HG02642 (cell line): ENCODE results near the gene ADAMTSL1.

Experiments used
- ATAC-seq: cut with Tn5 transposase; IDR thresholded peaks from one replicate; pipeline ENCODE4 v1.9.1; 2021; ENCODE audit warnings: mild to moderate bottlenecking; ENCODE audit not compliant: unreplicated experiment, poor library complexity

Gene ADAMTSL1

GRCh38 chr9:18718393-18718792 lies 244.4 kb downstream of the ADAMTSL1 start:
- no peak for ATAC-seq

GRCh38 chr9:18718932-18719331 lies 245.0 kb downstream of the ADAMTSL1 start:
- no peak for ATAC-seq

- no peak for ATAC-seq
These were observed 246.7 kb downstream of the ADAMTSL1 start for GRCh38 chr9:18720691-18721090.

GRCh38 chr9:18721267-18721994 lies 247.5 kb downstream of the ADAMTSL1 start:
- ATAC-seq, result no peak

GRCh38 chr9:18721995-18722310 lies 248.0 kb downstream of the ADAMTSL1 start:
- ATAC-seq, result no peak

GRCh38 chr9:18722882-18723281 lies 248.9 kb downstream of the ADAMTSL1 start:
- ATAC-seq, result no peak

GRCh38 chr9:18723366-18723765 lies 249.4 kb downstream of the ADAMTSL1 start:
- no peak for ATAC-seq

- ATAC-seq, result no peak
These were observed 252.6 kb downstream of the ADAMTSL1 start for GRCh38 chr9:18726546-18726945.

GRCh38 chr9:18727904-18728303 lies 254.0 kb downstream of the ADAMTSL1 start:
- no peak for ATAC-seq

GRCh38 chr9:18728642-18729041 lies 254.7 kb downstream of the ADAMTSL1 start:
- no peak for ATAC-seq

GRCh38 chr9:18730241-18730640 lies 256.3 kb downstream of the ADAMTSL1 start:
- ATAC-seq, result no peak

- ATAC-seq, result no peak
These were observed 265.2 kb downstream of the ADAMTSL1 start for GRCh38 chr9:18739127-18739526.

GRCh38 chr9:18739641-18740318 lies 265.8 kb downstream of the ADAMTSL1 start:
- no peak for ATAC-seq

GRCh38 chr9:18741359-18741758 lies 267.4 kb downstream of the ADAMTSL1 start:
- ATAC-seq, result no peak

- ATAC-seq, result no peak
These were observed 268.0 kb downstream of the ADAMTSL1 start for GRCh38 chr9:18741945-18742344.

- no peak for ATAC-seq
These were observed 269.5 kb downstream of the ADAMTSL1 start for GRCh38 chr9:18743421-18743820.

GRCh38 chr9:18743971-18744370 lies 270.0 kb downstream of the ADAMTSL1 start:
- no peak for ATAC-seq

- ATAC-seq, result no peak
These were observed 271.8 kb downstream of the ADAMTSL1 start for GRCh38 chr9:18745710-18746109.

GRCh38 chr9:18746631-18747030 lies 272.7 kb downstream of the ADAMTSL1 start:
- no peak for ATAC-seq

- ATAC-seq, result no peak
These were observed 273.6 kb downstream of the ADAMTSL1 start for GRCh38 chr9:18747595-18747994.

- no peak for ATAC-seq
These were observed 274.3 kb downstream of the ADAMTSL1 start for GRCh38 chr9:18748251-18748701.

- ATAC-seq, result no peak
These were observed 275.8 kb downstream of the ADAMTSL1 start for GRCh38 chr9:18749711-18750110.
